Measurements from ENCODE around the gene CAMSAP1.

GRCh38 chr9:135920973-135921585, 13.7 kb upstream of the CAMSAP1 start:
- TF ChIP-seq CTCF (IDR thresholded peaks at IDR 0.05), result no peak
- TF ChIP-seq POLR2A (IDR thresholded peaks at IDR 0.05), result no peak
